Stimulated activated CD4-positive, alpha-beta T cell treated with anti-CD3 and anti-CD28 coated beads, Interleukin-2, amount 100 ng/mL, for 4 hours (primary cell): ENCODE results near the gene PRELID3B.

Experiments used
- DNase-seq: peaks from one replicate; pipeline ENCODE4 v3.0.0-alpha.2; 2020; ENCODE audit warnings: low read depth

The PRELID3B gene

DNA sequence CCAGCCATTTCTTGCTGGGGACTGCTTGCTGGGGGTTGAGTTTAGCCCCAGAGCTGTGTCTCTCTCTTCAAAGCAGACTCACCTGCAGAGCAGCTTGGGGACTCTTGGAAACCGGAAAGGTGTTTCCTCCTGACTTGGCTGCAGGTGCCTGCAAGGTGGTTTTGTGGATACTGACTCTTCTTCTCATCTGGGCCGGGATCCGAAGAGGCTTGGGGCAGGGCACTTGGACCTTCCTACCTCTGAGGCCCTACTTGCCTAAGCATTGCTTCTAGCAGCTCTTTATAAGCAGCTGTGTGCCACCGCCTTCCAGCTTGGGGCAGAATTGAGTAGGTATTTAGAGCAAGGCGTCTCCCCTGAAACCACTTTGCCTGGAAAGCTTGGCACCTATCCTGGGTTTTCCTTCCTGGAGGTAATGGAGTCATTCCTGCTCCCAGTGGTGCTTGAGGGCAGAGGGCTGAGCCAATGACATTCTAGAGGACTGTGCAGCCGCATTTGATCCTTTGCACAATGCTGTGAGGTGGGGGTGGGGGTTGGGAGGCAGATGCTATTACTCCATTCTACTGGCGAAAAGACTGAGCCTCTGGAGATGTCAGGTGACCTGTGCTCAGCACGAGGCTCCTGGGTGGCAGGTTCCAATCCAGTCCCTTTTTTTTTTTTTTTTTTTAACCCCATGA, 32.1 kb downstream of the PRELID3B start:
- no peak for DNase-seq

DNA sequence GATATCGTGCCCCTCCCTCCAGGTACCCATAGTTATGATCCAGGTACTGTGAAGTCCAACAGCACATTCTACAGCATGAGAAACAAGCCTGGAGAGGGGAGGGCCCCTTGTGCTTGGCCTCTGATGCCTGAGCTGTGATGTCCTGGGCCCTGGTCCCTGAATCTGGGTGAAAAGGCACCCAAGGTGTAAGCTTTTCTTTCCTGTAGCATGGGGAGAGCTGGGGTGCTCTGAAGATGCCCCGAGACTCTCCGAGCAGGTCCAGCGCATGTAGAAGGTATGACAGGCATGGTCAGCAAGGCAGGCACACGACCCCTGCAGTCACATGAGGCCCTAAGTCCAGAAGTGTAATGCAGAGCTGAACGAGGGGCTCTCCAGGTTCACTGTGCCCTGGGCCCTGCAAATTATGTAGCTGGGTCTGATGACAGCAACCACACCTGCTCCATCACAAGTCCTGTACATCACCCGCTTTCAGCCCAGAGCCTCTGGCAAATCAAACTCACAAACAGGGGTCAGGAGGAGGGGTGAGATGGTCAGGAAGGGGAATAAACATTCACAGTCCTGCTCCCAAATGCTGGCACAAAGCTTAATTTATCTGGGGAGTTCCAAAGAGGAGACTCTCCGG, 33.8 kb downstream of the PRELID3B start:
- no peak for DNase-seq

DNA sequence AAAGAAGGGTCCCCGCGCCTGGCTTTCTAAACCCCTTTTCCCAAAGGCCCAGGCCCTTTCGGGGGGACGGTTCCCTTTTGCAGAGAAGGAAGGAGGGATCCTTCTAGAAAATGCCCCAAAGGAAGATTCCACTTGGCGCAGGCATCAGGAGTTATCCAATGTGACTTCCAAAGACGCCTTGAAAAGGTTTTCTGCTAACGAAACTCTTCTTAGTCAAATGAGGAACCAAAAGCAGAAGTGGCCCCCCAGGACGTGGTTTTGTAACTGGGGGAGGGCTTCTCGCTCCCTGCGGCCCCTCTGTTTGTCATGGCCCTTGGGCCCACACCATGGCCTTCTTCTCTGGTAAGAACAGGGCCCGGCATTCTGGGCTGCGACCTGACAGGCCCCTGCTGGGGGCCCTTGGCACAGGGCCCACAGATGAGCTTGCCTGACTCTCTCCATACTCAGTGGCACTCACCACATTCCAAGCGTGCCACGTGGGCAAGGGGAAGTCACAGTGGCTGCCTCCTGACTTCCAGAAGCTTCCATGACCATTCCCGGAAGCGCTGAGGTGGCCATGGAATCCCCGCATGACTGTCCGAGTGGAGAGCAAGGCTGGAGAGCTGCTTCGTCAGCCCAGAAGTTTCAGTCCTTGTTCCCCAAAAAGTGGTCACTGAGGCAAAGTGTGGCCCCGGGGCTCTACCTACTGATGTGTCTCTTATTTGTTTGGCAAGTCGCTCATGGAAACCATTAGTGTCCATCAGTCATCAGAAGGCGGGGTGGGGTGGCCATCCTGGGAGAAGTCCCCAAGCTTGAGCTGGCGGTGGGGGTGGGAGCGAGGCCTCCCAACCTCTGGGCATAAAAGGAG, 34.7 kb downstream of the PRELID3B start:
- DNase-seq, result no peak

DNA sequence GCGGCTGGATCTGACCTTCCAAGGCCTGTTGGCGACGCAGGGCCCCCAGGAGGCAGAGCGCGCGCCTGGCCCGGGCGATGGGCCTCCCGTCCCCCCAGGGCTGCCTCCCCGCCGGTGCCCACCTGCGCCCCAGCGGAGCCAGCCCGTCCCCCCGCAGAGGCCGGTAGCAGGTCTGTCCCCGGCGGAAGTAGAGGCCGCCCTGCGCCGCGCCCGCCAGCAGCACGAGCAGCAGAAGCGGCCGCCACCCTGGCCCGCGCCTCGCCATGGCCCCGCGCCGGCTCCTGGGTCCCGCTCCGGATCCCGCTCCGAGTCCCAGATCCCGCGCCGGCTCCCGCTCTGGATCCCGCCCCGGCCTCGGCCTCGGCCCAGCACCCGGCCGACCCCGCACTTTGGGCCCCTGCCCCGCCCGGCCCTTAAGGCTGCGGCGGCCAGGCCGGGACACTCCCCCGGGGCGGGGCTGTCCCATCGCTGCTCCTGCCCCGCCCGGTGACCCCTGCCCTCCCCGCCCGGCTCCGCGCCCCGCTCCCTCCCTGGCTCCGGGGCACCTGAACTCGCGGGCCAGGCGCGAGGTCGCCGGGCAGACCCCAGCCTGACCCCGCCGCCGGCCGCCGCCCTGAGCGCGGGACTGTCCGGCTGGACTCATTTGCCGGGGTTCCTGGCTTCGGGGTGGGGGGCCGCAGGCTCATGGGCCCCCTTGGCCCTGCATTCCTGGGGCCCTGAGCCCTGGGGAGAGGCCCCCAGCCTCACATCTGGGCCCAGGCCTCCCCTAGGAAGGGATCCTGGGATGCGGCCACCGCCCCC, 35.5 kb downstream of the PRELID3B start, which contains the start of gene CTSZ:
CTSZ (minus strand) TSS at position 391 of the 801 bp plus-strand sequence; CDS start at position 265, 126 bp downstream.
- no peak for DNase-seq

DNA sequence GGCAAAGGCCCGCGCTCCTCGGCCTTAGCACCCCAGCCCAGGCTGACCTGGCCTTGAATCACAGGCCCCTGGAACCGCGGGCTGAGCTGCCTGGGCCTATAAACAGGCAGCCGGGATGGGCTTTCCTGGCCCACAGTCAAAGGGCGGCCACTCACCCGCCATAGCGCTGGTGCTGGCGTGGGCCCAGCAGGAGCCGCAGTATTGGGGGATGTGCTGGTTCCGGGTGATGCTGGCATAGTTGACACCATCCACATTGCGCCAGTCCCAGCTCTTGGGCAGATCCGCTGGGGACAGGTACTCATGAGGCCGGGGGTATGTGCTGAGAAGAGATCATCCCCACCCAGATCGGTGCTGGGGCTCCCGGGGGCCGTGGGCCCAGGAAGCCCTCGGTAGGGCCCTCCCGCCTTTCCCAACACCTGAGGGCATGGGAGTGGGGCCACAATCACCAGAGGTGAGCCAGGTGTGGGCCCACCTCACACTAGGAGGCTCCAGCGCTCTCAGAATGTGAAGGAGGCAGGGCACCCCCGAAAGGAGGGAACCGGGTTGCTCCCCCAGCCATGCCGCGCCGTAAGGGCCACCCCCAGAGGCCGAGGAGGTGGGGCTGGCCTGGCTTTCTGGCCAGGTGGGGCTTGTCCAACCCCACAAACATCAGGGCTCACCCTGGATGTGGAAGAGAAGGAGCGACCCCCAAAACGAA, 36.3 kb downstream of the PRELID3B start:
- DNase-seq, result no peak

DNA sequence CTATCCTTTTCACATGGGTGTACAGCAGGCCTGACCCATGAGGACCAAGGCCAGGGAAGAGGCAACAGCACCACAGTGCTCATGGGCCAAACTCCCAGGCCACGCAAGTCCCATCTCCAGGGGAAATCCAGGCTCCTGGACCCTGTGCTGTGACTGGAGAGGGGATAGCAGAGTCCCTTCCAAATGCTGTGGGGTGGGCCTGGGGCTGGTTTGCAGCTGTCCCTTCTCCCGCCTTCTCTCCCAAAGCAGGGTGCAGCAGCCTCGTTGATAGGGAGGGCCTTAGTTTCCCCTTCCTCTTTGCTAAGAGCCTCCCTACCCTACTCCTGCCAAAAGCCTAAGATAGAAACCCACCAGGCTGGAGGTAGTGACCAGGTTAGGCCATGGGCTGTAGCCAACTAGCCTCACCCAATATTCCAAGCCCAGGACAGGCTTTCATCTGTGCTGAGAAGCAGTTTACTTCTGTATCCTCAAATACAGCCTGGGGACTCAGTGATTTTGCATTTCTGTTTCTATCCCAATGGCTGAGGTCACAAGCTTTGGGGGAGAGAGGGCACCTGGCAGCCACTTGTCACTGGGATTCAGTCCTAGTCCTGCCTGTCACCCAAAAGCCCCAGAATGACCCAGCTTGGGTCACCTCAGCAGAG, 36.9 kb downstream of the PRELID3B start:
- DNase-seq, result no peak

DNA sequence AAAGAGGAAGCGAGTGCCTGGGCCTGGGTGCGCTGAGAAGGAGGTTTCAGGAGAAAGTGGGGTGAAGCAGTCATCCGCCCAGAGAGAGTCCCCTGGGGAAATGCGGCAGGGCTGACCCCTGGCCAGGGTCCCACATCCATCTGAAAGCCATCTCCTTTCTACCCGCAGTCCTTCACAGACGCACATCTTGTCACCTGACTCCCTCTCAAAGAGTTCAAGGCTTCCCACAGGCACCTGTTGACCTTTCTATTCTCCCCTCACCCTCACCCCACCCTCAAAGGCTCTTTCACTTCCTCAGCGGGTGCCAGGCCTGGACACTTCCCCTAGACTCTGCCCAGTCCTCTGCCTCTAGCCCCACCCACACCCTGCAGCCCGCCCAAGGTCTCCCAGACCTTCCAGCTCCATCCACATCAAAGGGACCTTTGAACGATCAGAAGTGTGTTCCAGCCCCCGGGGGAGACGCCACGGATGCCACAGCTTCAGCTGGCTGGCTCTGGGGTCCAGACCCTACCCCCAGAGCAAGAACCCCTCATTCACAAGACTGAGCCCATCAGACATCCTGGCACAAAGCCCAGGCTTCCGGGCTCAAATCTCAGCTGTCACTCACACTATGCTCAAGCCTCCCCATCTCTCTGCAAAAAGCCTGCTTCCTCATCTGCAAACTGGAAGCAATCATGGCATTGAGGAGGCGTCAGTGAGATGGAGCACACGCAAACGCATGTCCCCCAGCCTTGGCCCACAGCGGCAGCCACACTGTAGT, 37.6 kb downstream of the PRELID3B start:
- DNase-seq, result no peak

DNA sequence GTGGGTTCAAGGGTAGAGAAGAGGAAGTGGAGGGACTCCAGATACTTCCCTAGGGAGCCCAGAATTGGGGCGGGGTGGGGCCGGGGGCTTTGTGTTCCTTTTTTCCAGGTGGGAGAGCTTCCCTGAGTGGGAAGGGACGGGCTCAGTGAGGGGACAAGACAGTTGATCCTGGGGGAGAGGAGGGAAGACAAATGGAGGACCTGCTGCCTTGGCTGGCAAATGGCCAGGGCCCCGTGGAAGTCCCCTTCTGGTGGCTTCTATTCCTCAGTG, 38.2 kb downstream of the PRELID3B start:
- DNase-seq, result peak; percentile 30

DNA sequence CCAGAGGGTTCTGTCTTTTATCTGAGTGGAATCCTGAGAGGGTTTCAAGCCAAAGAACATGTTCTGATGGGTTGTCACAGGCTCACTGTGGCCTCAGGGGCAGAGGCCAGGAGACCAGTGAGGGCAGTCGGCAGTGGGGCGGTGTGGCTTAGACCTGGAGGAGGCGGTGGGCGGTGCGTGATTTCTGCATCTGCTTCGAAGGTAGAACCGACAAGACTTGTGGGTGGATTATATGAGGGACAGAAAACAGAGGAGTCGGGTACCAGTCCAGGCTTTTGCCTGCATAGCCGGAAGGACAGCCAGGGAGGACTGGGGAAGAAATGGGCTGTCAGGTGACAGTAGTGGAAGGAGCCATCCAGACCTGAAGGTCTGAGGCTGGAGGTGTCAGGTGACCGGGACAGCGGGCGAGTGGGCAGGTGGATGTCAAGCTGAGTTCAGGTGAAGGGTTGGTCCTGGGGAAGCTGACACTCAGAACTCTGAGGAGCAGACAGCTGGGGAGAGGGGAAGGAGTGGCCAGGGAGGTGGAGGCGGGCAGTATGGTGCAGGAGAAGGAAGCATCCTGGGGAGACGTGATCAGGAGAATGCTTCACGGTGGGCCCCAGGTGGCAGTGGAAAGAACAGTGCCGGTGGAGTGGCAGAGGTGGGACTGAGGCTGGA, 38.6 kb downstream of the PRELID3B start:
- DNase-seq, result no peak

DNA sequence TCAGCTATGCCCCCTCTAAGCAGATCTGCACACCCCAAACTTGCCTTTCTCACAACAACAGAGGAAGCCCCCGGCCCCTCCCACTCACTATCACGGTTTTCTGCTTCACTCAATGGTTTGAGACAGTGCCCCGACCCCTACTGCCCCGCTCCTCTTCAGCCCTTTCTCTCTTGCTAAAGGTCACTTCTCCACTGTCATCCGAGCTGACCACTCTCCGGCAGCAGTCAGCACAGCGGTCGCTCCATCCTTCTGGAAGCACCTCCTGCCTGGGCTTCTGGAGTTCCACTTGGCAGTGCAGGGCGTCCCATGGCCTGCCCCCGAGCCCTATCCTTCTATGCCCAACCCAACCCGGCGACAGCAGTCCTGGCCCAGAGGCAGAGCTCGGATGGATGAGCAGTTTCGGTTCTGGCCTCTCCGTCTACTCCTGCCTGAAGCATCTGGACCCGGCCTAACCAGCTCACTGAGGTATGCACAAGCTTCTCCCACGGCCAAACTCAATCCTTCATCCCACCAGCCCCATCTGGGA, 39.6 kb downstream of the PRELID3B start:
- no peak for DNase-seq

DNA sequence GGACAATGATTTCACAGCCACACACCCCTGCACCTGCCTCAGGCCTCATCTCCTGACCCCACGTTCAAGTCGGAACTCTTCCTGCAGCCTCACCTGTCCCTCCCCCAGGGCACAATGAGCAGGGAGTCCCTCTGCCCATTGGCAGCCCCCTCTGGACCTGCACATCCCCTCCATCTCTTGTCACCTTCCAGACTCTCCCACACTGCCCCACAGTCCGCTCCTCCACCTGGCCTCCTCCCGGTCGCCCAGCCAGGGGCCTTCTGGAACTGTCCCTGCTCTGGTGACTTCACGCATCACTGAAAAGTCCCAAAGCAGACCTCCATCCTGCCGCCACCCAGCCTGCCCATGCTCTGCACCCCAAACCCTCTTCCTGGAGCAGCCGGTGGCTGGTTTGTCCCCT, 40.2 kb downstream of the PRELID3B start:
- DNase-seq, result no peak

DNA sequence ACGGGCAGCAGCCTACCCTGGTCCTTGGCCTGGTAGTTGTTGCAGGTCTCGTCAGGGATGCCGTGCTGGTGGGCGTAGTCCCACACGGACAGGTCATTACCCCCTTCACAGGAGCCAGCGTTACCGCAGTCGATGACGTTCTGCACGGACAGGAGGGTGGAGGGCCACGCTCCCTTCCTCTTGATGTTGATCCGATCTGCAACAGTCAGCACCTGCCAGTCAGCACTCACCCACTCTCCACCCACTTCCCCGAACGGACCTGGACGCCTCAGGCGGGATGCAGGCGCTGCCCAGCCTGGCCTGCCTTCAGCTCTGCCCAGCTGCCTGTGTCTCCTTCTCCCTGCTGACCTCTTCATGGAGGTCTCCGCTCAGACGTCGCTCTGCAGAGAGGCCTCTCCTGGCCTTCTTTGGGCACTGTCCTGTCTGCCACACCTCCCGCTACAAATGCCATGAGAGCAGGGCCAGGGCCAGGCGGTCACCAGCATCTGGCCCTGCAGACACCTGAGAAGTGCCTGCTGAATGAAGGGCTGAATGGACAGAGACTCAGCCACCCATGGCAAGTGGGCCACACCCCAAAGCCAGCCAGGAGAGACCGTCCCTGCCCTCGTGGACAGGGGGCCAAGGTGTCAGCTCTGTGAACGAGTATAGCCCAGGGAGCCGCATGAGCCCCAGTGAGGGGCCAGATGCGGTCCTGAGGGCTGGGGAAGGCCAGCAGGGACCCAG, 41.0 kb downstream of the PRELID3B start:
- no peak for DNase-seq

DNA sequence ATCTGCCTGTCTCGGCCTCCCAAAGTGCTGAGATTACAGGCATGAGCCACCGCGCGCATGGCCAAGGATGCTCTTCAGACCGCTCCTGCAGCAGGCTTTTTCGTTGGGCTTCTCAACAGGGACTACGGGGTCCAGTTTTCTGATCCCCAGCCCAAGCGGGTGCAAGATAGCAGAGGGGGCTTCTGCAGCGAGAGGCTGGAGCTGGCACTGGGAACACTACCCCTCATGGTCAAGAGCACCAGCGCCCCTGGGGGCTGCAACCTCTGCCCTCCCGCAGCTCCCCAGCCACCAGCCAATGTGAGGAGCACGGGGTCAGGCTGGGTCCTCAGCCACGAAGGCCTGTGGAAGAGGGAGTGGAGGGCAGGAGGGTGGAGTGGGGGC, 41.5 kb downstream of the PRELID3B start:
- DNase-seq, result no peak

DNA sequence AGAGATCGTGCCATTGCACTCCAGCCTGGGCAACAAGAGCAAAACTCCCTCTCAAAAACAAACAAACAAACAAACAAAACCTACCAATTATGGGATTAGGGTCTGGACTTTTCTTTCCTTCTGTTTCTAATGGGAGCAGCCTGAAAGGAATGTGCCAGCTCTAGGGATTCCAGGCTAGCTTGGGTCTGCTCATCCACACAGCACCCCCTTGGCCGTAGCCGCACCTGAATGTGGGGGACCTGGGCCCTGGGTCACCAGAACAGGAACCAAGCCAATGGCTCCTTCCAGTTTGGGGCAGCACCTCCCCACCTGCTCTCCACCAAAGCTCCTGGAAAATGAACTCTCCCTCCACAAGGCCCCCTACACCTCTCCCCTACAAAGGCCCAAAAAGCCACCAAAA, 42.3 kb downstream of the PRELID3B start:
- no peak for DNase-seq

DNA sequence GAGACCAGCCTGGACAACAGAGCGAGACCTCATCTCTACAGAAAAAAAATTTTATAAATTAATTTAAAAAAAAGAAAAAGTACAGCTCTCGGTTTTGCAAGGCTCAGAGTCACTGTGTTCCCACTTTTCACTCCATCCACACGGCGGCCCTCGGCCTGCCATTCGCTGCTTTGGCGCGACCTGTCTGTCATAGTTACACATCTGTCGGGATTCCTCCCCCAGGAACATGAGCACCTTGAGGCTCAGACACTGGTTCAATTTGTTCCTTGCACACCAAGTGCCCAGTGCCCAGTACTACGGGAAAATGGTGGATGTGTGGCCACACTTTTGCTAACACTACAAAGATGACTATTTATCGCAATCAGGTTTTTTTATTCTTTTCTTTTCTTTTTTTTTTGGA, 43.9 kb downstream of the PRELID3B start:
- DNase-seq, result no peak

DNA sequence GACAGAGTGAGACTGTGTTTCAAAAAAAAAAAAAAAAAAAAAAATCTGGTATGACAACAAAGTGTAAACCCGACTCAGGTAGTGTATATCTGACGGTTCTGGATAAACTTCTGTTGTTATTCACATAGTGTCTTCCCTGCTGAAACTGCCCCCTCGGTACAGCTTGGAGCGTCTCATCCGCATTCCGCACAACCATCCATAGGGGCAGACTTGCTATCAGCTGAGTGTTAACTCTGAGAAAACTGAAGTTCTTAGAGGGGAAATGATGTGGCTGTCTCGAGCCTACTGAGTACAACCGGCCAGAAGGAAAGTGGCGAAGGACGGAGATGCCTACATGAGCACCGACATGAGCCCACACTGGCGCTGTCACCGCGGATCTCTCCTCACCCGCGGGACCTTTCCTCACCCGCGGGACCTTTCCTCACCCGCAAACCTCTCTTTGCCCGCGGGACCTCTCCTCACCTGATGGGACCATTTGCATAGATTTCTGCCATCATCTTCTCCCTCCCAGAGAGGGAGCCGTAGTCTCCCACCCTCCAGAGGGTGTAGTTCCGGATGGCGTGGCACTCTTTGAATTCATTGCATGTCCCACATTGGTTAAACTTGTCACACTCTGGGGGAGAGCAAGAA, 45.3 kb downstream of the PRELID3B start:
- no peak for DNase-seq

DNA sequence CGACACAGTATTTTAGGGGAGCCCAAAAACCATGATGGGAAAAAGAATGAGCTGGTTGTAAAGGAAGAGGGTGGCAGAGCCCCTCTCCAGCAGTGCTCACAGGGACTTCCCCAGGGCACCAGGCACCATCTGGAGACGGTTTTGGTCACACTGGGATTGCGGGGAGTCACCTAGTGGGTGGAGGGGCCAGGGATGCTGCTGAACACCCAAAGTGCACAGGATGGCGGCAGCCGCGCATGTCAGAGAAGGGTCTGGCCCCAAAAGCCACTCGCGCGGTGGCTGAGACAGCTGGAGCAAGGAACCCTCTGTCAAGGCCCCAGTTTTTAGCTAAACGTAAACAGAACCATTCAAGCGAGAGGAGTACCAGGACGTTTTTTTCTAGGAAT, 46.4 kb downstream of the PRELID3B start:
- no peak for DNase-seq

DNA sequence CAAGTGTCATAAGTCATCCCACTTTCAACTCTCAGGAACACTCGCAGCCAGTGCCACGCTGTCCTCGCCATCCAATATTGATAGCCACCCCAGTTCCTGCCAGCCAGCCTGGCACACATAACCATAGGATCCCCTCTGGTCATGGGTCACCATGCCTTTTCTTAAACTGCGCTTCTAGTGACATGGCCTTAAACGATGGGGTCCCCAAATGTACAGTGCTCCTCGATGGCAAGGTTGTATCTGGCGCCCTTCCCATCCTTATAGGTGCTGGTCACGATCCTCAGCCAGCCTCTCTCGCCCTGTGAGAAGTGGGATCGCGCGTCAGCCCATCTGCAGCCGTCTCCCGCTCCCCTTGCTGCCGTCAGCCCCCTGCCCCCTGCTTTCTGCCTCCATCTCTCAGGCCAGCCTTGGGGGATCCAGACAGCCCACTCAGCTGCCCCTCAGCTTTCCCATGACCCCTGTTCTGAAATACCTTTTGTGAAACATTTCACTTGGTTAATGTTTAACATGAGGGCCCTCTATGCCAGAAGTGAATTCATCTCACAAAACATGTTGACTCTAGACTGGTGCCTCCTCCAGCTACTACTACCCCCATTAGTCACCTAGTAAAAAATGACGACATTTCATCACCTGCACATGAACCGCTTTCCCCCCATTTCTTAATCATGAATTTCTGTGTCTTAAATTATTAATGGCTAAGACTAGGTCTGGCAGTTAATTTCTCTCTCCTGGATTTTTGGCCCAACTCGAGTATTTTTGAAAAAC, 46.9 kb downstream of the PRELID3B start:
- no peak for DNase-seq
